HPDE6-E6E7 (cell line): ENCODE data around the gene MLLT6.
A peak's percentile ranks its signal among the peaks of the same experiment; 100 is the strongest.

ENCODE experiments used
- DNase-seq: peaks from one replicate; pipeline ENCODE4 v3.0.0; 2011; ENCODE audit warnings: missing footprints; ENCODE audit errors: extremely low spot score

The MLLT6 gene

DNA sequence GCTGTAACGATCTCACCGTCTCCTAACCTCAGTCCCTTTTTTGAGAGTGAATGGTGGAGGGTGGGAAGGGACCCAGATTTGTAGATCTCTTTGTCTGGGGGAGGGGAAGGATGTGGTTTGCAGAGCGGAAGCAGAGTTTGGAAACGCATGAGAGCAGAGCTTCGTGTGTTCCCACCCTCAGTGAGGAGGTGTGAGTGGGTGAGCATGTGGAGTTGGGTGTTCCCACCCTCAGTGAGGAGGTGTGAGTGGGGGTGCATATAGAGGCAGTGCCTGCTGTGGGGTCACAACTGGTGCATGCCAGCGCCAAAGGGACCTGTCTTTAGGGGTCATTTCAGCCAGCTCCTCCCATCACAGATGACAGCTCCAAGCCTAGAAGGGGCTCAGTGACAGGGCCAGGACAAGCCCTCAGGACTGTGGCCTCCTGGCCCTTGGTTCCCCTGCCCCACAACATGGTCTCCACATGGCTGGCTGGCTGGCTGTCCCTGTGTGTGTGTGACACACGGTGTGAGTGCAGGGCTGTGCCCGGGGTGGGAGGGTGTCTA, 23.3 kb downstream of the MLLT6 start:
- DNase-seq = no peak

DNA sequence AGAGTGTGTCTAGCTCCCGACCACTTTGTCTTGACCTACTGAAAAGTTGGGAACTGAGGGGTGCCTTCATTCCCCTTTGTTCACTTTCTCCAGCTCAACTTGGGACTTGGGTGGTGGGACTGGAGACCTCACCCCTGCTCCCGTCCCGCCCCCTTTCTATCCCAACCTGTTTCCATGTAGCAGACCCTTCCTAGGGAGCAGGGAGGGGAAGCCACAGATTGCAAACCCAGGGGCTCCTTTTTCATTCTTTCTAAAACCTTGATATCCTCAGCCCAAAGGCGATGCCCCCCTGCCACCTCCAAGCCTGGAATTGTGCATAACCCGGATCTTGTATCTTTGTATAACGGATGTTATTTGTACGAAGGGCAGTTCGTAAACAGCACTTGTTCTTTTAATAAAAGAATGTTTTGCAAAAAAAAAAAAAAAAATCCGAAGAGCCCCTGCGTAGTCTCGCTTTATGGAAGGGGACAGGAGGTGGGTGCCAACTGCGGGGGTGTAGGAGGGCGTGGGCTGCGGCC, 24.4 kb downstream of the MLLT6 start:
- no peak for DNase-seq

DNA sequence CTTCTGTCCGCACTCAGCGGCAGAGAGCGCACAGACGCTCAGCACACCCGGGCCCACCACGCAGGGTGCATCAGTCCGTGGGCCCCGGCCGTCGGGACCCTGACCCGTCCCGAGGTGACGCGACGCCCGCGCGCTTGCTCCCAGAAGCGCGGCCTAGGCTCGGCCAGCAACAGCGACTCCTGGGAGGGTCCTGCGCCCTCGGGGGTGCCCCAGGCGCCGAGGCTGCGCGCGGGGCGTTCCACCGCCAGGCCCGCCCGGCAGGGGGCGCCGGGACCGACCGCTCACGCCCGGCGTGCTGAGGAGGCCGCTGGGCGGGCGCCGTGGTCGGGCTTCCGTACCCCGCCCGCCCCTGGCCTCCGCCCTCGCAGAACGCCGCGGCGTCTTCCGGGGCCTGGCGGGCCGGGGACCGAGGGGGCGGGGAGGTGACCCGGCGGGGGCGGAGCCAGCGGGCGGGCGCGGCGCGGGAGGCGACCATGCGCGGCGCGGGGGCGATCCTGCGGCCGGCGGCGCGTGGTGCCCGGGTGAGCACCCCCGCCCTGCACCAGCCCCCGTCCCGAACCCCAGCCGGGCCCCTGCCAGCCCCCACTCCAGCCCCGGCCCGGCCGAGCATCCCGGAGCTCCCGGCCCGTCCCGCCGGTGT, 24.9 kb downstream of the MLLT6 start, which contains the start of gene CISD3:
Gene CISD3 (plus strand): TSS at position 456 of the 640 bp plus-strand sequence. CDS start 18 bp downstream, at position 474.
- DNase-seq = peak; percentile 86

DNA sequence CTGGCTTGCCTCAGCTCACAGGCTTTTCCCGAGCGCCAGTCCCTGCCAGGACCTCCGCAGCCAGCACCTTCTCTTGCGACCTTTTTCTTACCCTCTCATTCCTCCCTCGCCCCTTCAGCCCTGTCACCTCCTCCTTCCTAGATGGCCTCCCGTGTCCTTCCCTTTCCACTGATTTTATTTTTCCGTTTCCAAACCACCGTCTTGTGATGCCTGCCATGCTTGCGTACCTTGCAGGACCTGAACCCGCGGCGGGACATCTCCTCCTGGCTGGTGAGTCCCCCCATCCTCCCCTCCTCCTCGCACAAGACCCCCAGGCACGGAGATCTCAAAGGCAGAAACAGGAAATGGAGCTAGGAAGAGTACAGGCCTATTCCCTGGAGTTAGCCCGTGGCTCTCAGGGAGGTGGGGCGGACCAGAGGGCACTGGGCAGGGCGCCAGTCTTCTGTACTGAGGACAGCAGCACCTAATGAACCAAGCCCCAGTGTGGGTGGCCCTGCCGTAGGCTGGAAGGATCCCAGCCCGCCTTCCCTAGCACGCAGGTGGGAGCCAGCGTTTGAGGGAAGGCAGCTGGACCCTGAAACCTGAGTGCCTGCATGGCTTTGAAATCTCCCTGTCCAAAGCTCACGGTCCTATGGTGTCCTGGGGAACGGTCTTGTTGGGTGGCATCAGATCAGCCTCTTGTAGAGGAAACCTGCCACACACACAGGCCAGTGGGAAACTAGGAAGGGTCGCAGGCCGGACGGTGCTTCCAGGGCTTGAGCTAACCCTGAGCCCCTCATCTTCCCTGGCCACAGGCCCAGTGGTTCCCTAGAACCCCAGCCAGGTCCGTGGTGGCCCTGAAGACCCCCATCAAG, 25.7 kb downstream of the MLLT6 start:
- DNase-seq = no peak

DNA sequence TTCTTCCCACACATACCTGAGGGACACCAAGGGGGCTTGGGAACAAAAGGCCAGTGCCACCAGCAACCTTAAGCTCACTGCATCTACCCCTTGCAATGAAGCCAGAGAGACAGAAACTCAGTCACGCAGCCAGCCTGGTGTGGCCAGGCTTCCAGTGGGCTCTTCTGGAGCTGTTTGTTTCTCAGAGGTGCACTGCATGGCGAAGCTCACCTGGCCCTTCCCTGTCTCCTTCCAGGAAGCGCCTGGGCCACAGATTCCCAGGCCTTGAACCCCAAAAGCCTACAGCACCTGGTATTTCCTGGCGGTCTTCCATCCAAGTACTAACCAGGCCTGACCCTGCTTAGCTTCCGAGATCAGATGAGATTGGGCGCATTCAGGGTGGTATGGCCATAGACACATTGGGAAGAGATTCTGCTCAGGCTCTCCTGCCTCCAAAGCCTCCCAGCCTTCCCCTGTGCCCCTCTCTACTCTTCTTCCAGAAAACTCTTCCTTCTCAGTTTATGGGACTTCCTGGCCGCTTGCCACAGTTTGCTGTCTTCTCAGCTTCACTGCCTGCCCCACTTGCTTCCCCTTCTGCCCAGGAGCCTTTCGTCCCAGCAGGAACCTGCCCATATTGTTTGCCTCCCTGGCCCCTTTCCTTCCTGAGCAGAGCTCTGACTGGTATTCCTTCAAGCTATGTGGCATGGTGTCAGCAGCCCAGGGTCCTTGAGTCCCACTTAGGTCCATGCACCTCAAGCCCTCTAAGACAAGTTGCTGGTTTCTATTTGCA, 26.6 kb downstream of the MLLT6 start:
- DNase-seq = no peak

DNA sequence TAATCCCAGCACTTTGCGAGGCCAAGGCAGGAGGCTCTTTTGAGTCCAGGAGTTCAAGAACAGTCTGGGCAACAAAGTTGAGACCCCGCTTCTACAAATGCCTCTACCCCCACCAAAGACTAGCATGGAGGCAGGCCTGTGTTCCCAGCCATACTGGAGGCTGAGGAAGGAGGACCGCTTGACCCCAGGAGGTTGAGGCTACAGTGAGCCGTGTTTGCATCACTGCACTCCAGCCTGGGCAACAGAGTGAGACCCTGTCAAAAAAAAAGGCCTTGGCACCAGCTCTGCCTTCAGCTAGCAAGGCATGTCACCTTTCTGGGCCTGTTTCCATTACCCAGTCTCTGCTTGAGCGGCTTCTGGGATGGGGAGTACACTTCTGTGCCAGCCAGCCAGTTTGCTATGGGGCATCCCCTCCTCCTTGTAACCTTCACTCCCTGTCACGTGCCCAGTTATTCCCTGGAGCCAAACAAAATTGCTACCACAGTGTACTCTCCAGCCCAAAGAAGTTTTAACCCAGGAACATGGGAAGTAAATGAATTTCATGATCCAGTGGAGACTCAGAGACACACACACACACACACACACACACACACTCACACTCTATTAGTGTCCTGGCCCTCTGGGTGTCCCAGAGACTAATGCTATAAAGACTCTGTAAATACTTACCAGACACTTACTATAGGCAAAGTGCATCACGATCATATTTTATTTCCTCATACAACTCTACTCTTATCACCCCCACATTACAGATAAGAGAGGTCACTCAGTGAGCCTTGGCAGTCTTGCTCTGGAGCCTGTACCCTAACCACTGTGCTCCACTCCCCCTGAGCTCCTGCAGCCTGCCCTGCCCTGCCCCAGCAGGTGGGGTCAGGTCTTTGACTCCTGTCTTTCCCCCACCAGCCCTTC, 27.6 kb downstream of the MLLT6 start:
- no peak for DNase-seq

DNA sequence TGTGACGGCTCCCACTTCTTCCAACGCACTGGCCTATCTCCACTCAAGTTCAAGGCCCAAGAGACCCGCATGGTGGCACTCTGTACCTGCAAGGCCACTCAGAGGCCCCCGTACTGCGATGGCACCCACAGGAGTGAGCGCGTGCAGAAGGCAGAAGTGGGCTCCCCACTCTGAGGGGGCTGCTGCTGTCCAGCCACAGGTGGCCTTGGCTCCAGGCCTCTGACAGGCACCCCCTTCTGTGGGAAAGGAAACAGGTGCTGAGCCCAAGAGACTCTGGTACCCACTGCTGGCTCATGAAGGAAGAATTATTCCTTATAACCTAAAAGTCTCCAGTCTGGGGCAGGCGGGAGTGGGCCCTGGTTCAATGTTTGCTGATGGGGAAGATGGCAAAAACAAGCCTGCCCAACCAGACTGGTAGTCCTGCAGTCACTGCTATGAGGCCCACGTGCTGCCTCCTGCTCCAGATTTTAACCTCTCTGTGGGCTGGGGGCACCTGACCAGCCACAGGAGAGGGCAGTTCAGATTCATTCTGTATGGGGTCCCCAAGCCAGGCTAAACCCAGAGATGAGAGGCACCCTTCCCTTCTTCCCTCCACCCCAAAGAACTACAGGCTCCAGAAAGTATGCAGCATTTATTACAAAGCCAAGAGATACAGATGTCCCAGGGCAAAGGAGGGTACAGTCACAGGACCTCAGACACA, 28.4 kb downstream of the MLLT6 start:
- no peak for DNase-seq

DNA sequence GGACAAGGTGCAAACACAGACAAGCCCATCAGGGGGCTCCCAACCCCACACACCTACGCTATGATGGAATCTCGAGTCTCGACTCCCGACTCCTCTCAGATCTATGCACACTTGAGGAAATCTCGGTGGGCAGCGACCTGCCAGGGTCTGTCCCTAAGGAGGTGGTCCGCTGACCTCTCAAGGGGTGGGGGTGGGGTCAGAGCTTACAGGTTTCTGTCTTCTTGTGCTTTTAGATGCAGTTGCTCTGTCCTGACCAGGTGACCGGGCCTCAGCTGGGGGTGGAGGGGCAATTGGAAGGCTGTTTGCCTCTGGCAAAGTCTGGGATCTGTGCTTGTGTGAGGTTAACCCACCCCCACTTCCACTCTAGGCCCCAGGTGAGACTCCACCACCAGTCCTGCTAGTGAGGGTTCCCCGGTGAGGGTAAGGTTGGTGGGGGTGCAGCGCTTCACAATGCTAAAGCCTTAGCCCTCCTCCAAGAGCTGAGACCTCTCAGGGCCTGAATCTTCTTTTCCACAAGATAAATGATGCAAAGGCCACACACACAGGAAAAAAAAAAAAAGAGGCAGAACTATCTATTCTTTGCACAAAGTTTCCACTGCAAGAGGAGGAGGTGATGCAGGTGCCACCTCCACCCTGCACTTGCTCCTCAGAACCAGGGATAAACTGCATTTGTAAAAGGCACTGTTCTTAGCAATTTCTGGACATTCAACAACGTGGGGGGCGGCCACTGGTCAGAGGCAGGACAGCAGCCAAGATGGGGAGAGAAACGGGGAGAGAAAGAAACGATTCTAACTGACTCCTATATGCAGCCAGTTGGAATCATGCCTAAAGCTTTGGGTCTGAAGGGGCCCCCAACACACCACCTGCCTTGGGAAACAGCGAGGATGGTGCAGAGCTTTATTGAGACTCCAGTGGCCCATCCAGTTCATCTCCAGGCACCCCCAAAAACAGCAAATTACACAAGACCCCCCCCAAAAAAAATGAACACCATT, 29.2 kb downstream of the MLLT6 start:
- no peak for DNase-seq

DNA sequence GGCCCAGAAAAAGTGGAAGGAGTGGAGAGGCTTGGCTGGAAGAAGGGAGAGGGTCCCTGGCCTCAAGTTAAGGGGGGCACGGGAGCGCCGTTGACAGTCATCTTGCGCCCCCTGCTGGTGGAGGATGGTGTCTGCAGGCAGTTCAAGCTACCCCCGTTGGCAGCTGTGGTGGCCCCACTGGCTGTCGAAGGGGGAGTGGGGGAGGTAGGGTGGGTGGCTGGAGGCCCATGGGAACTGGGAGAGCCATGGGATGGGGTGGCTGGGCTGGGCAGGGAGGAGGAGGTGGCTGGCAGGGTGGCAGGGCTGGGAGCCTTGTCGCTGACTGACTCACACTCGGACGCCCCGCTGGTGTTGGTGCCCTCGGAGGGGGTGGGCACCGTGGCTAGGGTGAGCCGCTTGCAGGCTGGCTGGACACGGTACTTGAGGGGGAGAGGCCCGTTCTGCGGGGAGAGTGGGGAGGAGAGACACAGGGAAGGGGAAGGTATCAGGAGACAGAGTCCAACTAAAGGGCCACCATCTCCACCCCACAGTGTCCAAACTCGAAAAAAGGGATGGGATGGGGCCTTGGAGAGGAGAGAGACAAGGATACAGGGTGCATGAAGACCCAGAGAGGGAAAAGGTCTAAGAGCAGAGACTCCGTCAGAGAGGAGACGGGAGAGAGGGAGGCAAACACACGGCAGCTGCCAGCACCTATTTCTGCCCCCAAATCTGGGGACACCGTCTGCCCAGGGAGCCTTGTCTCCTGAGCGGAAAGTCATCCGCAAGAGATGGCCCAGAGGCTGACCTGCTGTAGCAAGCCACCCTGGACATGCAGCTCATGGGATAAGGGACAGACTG, 30.3 kb downstream of the MLLT6 start:
- peak; percentile 65 for DNase-seq

DNA sequence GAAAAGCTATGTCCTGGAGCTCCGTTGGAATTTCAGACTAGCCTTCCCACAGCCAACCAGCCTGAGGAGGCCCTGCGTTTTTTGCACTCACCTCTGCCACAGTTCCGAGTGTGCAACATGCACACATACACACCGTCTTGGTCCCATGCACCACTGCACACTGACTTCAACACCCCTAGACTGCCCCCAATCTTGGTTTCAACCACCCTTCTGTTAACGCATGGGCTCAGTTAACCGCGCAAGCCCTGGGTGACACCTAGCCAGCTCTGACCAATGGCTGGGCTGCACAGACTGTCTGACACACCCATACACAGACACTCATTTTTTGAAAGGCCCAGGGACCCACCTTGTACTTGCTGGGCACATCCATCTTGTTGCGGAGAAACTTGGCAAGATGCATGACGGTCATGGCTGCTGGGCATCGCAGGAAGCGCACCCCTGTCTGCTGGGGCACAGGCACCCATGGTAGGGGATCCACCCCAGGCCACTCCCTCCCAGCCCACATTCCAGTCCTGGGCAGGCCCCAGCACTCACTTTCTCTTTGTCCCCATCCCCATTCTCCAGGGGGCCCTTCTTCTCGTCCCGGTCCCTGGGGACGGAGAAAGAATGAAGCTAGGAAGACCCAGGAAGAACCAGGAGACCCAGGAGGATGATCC, 33.1 kb downstream of the MLLT6 start:
- no peak for DNase-seq

DNA sequence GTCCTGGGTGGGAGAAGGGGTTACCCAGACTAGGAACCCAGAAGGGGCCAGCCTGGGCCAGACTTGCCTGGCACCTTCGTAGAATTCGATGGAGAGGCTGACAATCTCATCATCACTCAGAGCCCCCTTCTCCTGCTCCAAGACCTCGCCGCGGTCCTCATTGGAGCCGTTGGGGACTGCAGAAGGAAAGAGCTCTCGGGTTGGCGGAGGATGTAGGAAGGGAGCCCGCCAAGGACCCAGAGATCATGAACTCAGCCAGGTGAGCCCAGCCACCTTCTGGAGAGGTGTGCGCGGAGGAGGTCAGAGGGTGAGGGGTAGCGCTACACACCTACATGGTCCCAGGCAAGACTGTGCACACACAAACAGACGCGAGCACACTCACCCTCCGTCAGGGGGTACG, 33.6 kb downstream of the MLLT6 start:
- no peak for DNase-seq

DNA sequence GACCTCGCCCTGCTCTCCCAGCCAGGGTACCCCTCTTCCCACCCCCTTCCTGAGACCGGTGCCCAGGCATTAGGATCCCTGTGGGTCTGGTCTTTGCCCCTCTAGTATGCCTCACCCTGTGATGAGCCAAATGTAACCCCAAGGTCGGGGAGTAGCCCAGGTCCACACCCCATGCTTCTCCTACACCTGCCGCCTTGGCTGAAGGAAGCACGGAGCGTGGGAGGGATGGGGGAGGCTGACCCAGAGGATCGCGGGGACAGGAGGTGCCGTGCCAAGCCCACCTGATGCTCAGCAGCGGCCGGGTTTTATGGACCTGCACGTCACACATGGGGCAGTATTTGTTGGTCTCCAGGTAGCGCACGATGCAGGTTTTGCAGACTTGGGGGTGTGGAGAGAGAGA, 34.2 kb downstream of the MLLT6 start:
- no peak for DNase-seq

DNA sequence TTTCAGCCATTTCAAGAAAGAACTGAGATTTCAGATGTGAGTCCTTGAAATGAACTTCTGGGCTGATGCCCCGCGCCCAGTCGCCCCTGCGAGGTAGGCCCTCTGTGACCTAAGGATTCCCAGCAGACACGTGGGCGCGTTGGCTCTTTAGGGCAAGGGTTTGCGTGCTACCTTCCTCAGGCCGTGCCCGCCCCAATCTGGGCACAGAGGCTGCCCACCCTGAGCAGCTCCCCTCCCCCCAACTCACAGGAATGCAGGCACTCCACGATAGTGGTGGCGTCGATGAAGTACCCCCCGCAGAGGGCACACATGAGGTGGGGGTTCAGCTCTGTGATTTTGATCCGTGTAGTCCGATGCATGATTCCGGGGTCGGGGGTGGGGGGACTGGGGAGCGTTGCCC, 35.0 kb downstream of the MLLT6 start:
- DNase-seq = no peak

DNA sequence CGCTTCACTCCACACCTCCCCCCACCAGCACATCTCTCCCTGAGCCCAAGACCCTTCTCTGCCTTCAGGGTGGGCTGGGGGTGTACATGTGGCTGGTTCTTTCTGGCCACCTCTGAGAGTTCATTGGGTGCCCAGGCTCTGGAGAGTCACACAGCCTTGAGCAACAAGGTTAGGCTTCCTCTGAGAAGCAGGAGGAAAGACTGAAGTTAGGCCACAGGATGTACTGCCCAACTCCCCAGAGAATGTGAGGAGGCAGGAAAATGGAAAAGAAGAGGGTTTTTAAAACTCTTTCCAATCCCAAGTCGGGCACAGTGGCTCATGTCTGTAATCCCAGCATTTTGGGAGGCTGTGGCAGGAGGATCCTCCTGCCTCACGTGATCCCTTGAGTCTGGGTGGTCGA, 35.7 kb downstream of the MLLT6 start:
- DNase-seq = no peak

DNA sequence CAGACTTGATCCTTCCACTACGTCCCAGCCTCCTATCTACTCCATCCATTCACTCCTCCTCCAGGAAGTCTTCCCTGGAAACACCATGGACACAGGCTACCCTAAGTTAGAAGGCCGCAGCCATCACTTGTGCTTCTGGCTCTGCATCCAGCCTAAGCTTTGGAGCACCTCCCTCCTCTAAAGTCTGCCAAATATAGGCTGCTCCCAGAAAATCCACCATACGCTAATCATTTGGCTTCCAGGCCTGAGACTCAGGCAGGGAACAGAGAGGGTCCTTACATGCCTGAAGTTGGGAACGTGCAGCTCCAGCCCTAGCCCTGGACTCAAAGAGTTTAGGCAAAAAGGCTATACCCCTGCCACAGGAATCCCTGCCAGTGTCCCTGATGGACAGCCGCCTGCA, 36.4 kb downstream of the MLLT6 start:
- DNase-seq = no peak

DNA sequence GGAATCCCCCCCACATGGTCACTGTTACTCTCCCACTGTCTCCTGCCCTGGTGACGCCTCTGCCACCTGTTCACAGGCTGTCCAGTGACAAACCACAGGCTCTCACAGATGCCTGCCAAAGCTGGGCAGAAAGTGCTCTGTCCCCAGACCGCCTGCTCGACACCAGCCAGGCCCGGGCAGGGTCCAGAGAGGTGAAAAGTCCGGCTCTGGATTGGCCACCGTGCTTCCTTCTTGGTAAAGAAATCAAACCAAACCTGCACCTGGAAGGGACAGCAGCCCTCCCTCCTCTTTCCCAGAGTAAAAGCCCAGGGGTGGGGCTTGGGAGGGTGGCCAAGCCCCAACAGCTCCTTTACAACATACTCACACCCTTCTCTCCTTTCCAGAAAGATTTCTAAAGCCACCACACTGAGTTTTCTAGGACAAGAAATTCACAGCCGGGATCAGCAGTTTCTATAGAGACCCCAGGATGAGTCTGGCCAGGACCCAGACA, 36.9 kb downstream of the MLLT6 start:
- no peak for DNase-seq
